IMR-90 (cell line): ENCODE results near the gene SLC24A3. TPM values are rescaled to one million over a fixed set of nuclear protein-coding genes. Genes with fewer than 3 reads are reported as not detected.

ENCODE experiments used
- ATAC-seq: fragments of 200-7000 bp; cut with Tn5 transposase; 2 replicates; pipeline ENCODE4 v1.9.1; 2020; ENCODE audit warnings: low read depth, mild to moderate bottlenecking, moderate library complexity
- BruUV-seq: library from RNA; stranded (reverse); fragments of 400-500 nt; replicated peaks from 2 replicates; lab custom pipeline; 2021; lab: Mats Ljungman, UMichigan
- CTCF ChIA-PET: fragments of 300-600 bp; formaldehyde crosslinking; extraction: SDS; loops from one replicate; lab custom pipeline; 2021; ENCODE audit warnings: antibody characterized with exemption; lab: Yijun Ruan, JAX
- POLR2A ChIA-PET: fragments of 300-600 bp; sonication (Branson Sonifier 250); formaldehyde crosslinking; loops from one replicate; lab custom pipeline; 2022; ENCODE audit warnings: antibody characterized with exemption; ENCODE audit not compliant: unreplicated experiment; lab: Charles Lee
- DNase-seq: peaks from one replicate; pipeline ENCODE4 v3.0.0; 2013
- H2AFZ ChIP-seq: replicated peaks from 2 replicates; pipeline ENCODE3; 2013; ENCODE audit warnings: low read length, mild to moderate bottlenecking; ENCODE audit not compliant: poor library complexity
- H2AK5ac ChIP-seq: 2 replicates; pipeline ENCODE4 v1.6.1; 2013; ENCODE audit warnings: low read depth, low read length, inconsistent platforms
- H2AK9ac ChIP-seq: replicated peaks from 2 replicates; pipeline ENCODE3; 2013; ENCODE audit warnings: mild to moderate bottlenecking, low read depth, low read length, moderate library complexity; ENCODE audit not compliant: poor library complexity
- H2BK120ac ChIP-seq: 2 replicates; pipeline ENCODE4 v1.6.1; 2013; ENCODE audit warnings: low read depth, low read length, inconsistent platforms
- H2BK15ac ChIP-seq: 3 replicates; pipeline ENCODE4 v1.6.1; 2013; ENCODE audit warnings: low read depth, low read length, inconsistent platforms
- H2BK20ac ChIP-seq: 2 replicates; pipeline ENCODE4 v1.6.1; 2013; ENCODE audit warnings: low read depth, mild to moderate bottlenecking, inconsistent platforms, low read length, moderate library complexity
- H2BK5ac ChIP-seq: 2 replicates; pipeline ENCODE4 v1.6.1; 2013; ENCODE audit warnings: mild to moderate bottlenecking, low read depth, low read length, inconsistent platforms; ENCODE audit not compliant: poor library complexity, severe bottlenecking
- H3K14ac ChIP-seq: replicated peaks from 2 replicates; pipeline ENCODE4 v1.6.1; 2013; ENCODE audit warnings: low read depth, low read length, inconsistent platforms
- H3K18ac ChIP-seq: 2 replicates; pipeline ENCODE4 v1.6.1; 2013; ENCODE audit warnings: low read depth, low read length, control low read depth
- H3K23ac ChIP-seq: 2 replicates; pipeline ENCODE4 v1.6.1; 2013; ENCODE audit warnings: low read depth, low read length, inconsistent platforms
- H3K27ac ChIP-seq: 2 replicates; pipeline ENCODE4 v1.5.1; 2013; ENCODE audit warnings: mild to moderate bottlenecking, control low read depth, low read length; ENCODE audit not compliant: insufficient read depth
- H3K27me3 ChIP-seq: 2 replicates; pipeline ENCODE4 v1.6.1; 2013; ENCODE audit warnings: low read length; ENCODE audit not compliant: control insufficient read depth, insufficient read depth
- H3K36me3 ChIP-seq: 2 replicates; pipeline ENCODE4 v1.6.1; 2013; ENCODE audit warnings: low read length, mixed read lengths; ENCODE audit not compliant: control insufficient read depth, insufficient read depth
- H3K4ac ChIP-seq: 2 replicates; pipeline ENCODE4 v1.6.1; 2013; ENCODE audit warnings: low read depth, low read length, inconsistent platforms
- H3K4me1 ChIP-seq: 2 replicates; pipeline ENCODE4 v1.6.1; 2013; ENCODE audit warnings: low read length, mixed read lengths; ENCODE audit not compliant: control insufficient read depth, insufficient read depth
- H3K4me2 ChIP-seq: 2 replicates; pipeline ENCODE4 v1.6.1; 2013; ENCODE audit warnings: low read depth, mild to moderate bottlenecking, control low read depth, low read length, moderate library complexity
- H3K4me3 ChIP-seq: 2 replicates; pipeline ENCODE4 v1.5.1; 2013; ENCODE audit warnings: low read depth, mild to moderate bottlenecking, control low read depth, low read length, moderate library complexity; ENCODE audit not compliant: insufficient read depth
- H3K56ac ChIP-seq: 2 replicates; pipeline ENCODE4 v1.6.1; 2013; ENCODE audit warnings: low read length, inconsistent platforms; ENCODE audit not compliant: insufficient read depth; ENCODE audit errors: extremely low read depth
- H3K79me1 ChIP-seq, 2 experiments: 2 replicates each; pipeline ENCODE4 v1.6.1; 2013; ENCODE audit warnings: low read length in 2 of 2, inconsistent platforms in 1 of 2, low read depth in 1 of 2
- H3K9ac ChIP-seq: 2 replicates; pipeline ENCODE4 v1.6.1; 2013; ENCODE audit warnings: low read depth, low read length, control low read depth
- H3K9me1 ChIP-seq: 2 replicates; pipeline ENCODE4 v1.6.1; 2013; ENCODE audit warnings: low read length, inconsistent platforms; ENCODE audit not compliant: insufficient read depth
- H3K9me3 ChIP-seq: 2 replicates; pipeline ENCODE4 v1.6.1; 2013; ENCODE audit warnings: low read length; ENCODE audit not compliant: control insufficient read depth, insufficient read depth
- H4K20me1 ChIP-seq: 2 replicates; pipeline ENCODE4 v1.6.1; 2013; ENCODE audit warnings: low read length, inconsistent platforms; ENCODE audit not compliant: insufficient read depth
- H4K5ac ChIP-seq: 2 replicates; pipeline ENCODE4 v1.6.1; 2013; ENCODE audit warnings: mild to moderate bottlenecking, low read depth, low read length, control low read depth
- H4K8ac ChIP-seq, 2 experiments: 2 replicates each; pipeline ENCODE4 v1.6.1; 2013; ENCODE audit warnings: low read depth in 2 of 2, low read length in 2 of 2, control low read depth in 1 of 2, inconsistent platforms in 1 of 2
- H4K91ac ChIP-seq: 2 replicates; pipeline ENCODE4 v1.6.1; 2013; ENCODE audit warnings: low read depth, low read length, inconsistent platforms; ENCODE audit not compliant: insufficient read depth
- CHD1 ChIP-seq: IDR thresholded peaks from 2 replicates; pipeline ENCODE4 v1.6.1; 2012; ENCODE audit warnings: low read depth, low read length, improper control_type of control experiment
- ELK1 ChIP-seq: fragments of 150-350 bp; IDR thresholded peaks from 2 replicates; pipeline ENCODE4 v1.6.1; 2016; ENCODE audit warnings: low read depth, mild to moderate bottlenecking, low read length, moderate library complexity, borderline replicate concordance
- FOS ChIP-seq: fragments of 150-350 bp; IDR thresholded peaks from 2 replicates; pipeline ENCODE4 v1.6.1; 2016; ENCODE audit warnings: low read depth, low read length
- MAFK ChIP-seq: IDR thresholded peaks from 2 replicates; pipeline ENCODE4 v1.6.1; 2012; ENCODE audit warnings: low read depth, low read length, improper control_type of control experiment
- MAZ ChIP-seq: IDR thresholded peaks from 2 replicates; pipeline ENCODE4 v1.6.1; 2012; ENCODE audit warnings: low read depth, mild to moderate bottlenecking, low read length, improper control_type of control experiment, moderate library complexity, borderline replicate concordance
- RCOR1 ChIP-seq: IDR thresholded peaks from 2 replicates; pipeline ENCODE4 v1.6.1; 2012; ENCODE audit warnings: mild to moderate bottlenecking, low read length, improper control_type of control experiment; ENCODE audit not compliant: insufficient replicate concordance
- SMC3 ChIP-seq: fragments of 150-350 bp; IDR thresholded peaks from 2 replicates; pipeline ENCODE4 v1.6.1; 2016; ENCODE audit warnings: low read depth, mild to moderate bottlenecking, antibody characterized with exemption, low read length, moderate library complexity
- USF2 ChIP-seq: fragments of 150-350 bp; IDR thresholded peaks from 2 replicates; pipeline ENCODE4 v1.6.1; 2017; ENCODE audit warnings: mild to moderate bottlenecking, antibody characterized with exemption, low read length, low read depth
- WGBS, 2 experiments: methylation state at CpG; one replicate each; pipeline versions ENCODE4 v1.1.5 to v1.1.7; 2013; ENCODE audit warnings: missing lambda C conversion rate in 2 of 2; ENCODE audit not compliant: insufficient read length in 1 of 2; ENCODE audit errors: extremely low coverage in 2 of 2; 5-methylcytosine and 5-hydroxymethylcytosine counted together
- dilution Hi-C: fragments of 300-500 bp; cut with HindIII; formaldehyde crosslinking; loops from one replicate; pipeline ENCODE4 v1.14.3; 2018; ENCODE audit warnings: low sequenced_read_pairs; ENCODE audit not compliant: unreplicated experiment
- in situ Hi-C: fragments of 300-500 bp; cut with MboI; formaldehyde crosslinking; loops from 3 replicates; pipeline ENCODE4 v1.14.3; 2019; ENCODE audit warnings: low sequenced_read_pairs, inconsistent platforms, mixed read lengths
- intact Hi-C: fragments of 100-400 bp; cut with micrococcal nuclease; formaldehyde crosslinking; loops from 2 replicates; pipeline ENCODE4 v1.10.0; 2022
- polyA plus RNA-seq, 3 experiments: library from polyadenylated mRNA; depleted of rRNA; stranded (reverse); fragments of >200 nt; gene quantifications; 2 replicates each; pipeline ENCODE4 v1.2.3, GENCODE V29; 2012; ENCODE audit warnings: low replicate concordance in 1 of 3
- total RNA-seq: library from RNA; depleted of rRNA; stranded (reverse); fragments of >200 nt; gene quantifications from 2 replicates; pipeline ENCODE4 v1.2.3, GENCODE V29; 2012
- TF ChIP-seq, protein P1 (sequence below): conservative IDR thresholded peaks from 2 replicates; pipeline ENCODE4 v1.5.1; 2012; ENCODE audit warnings: mild to moderate bottlenecking, low read depth, low read length, improper control_type of control experiment

The SLC24A3 gene
- total and polyA plus RNA-seq, 2 of the 4 experiments (the other 2 are of a cell fraction): not detected

GRCh38 chr20:19256906-19257595, 44.6 kb downstream of the SLC24A3 start:
- Histone ChIP-seq H4K91ac (no peak overlapping the region), H3K4me3 (no peak overlapping the region), H2BK5ac (no peak overlapping the region), H2BK15ac (no peak overlapping the region), H3K36me3 (no peaks in the 10 kb centered on the region), H2AFZ (no peak overlapping the region), H2BK120ac (no peak overlapping the region), H3K56ac (no peak overlapping the region), H3K79me1 (no peaks in the 10 kb centered on the region), H4K20me1 (no peaks in the 10 kb centered on the region), H3K9me1 (no peaks in the 10 kb centered on the region), H3K23ac (no peak overlapping the region), H2AK5ac (no peak overlapping the region), H2AK9ac (no peak overlapping the region), H3K27me3 (no peaks in the 10 kb centered on the region), H3K9ac (no peak overlapping the region), H4K5ac (no peak overlapping the region), H3K14ac (no peak overlapping the region), H2BK20ac (no peak overlapping the region), H3K4ac (no peak overlapping the region), H3K27ac (no peak overlapping the region), H3K4me1 (no peaks in the 10 kb centered on the region), H3K4me2 (no peak overlapping the region), H3K9me3 (peaks cover 4% of the 10 kb centered on the region; the same call in 1 of the 2 replicates), H4K8ac (no peak overlapping the region), H3K18ac (no peak overlapping the region)
- dilution Hi-C loops: no loop called here
- WGBS, 2 experiments: no CpG with 5 or more reads among the region's 11 CpGs
- CTCF ChIA-PET: no interaction called here
- in situ Hi-C loops: no loop called here
- POLR2A ChIA-PET: no interaction called here
- DNase-seq: no peak
- TF ChIP-seq ELK1 (no peak), FOS (no peak), MAFK (no peak), MAZ (no peak), CHD1 (no peak), USF2 (no peak), SMC3 (no peak), RCOR1 (no peak)
- TF ChIP-seq, protein P1, sequence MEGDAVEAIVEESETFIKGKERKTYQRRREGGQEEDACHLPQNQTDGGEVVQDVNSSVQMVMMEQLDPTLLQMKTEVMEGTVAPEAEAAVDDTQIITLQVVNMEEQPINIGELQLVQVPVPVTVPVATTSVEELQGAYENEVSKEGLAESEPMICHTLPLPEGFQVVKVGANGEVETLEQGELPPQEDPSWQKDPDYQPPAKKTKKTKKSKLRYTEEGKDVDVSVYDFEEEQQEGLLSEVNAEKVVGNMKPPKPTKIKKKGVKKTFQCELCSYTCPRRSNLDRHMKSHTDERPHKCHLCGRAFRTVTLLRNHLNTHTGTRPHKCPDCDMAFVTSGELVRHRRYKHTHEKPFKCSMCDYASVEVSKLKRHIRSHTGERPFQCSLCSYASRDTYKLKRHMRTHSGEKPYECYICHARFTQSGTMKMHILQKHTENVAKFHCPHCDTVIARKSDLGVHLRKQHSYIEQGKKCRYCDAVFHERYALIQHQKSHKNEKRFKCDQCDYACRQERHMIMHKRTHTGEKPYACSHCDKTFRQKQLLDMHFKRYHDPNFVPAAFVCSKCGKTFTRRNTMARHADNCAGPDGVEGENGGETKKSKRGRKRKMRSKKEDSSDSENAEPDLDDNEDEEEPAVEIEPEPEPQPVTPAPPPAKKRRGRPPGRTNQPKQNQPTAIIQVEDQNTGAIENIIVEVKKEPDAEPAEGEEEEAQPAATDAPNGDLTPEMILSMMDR: no peak
- intact Hi-C loops: no loop called here
- BruUV-seq: no TSS peak
- ATAC-seq: no peak
